ENCODE measurements around the gene WAC. TPM values are rescaled to one million over a fixed set of nuclear protein-coding genes. Genes with fewer than 3 reads are reported as not detected.

The WAC gene
- total RNA-seq, 1 experiment from 2014 or later, result 93.9 TPM

DNA sequence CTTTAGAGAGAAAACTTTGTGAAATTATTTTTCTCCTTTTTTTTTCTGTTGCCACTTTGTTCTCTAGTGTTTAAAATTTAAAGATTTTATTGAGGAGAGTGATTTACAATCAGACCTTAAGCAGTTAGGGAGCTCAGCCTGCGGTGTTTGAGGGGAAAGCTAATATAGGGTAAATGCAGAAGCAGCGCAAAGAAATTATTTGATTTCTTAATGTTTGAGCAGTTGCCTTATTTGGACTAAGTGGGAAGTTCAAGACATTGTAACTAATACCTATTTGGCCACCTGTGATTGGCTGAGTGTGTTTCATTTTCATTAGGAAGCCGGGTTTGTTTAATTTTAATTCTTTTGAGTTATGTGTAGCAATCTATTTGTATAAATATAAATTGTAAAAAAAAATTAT is 25.3 kb downstream of the WAC start:
- Histone ChIP-seq H3K27ac (no peak overlapping the region), H3K4me3 (no peak overlapping the region), H2AFZ (no peak overlapping the region), H3K4me2 (no peak overlapping the region), H3F3A (ENCODE audit: insufficient read depth, low read depth) (no peaks in the 10 kb centered on the region; the same call in 1 of the 2 replicates), H3K79me2 (ENCODE audit: low read depth) (peaks cover 98% of the 10 kb centered on the region), H3K4me1 (replicated peaks; ENCODE audit: insufficient read depth) (no peaks in the 10 kb centered on the region), H3K9me2 (ENCODE audit: insufficient read depth) (no peaks in the 10 kb centered on the region), H4K20me1 (ENCODE audit: insufficient read depth) (peaks cover 91% of the 10 kb centered on the region), H3K27me3 (ENCODE audit: insufficient read depth, low read depth) (no peaks in the 10 kb centered on the region), H3K9me3 (ENCODE audit: insufficient read depth, low read depth) (no peaks in the 10 kb centered on the region), H3K36me3 (ENCODE audit: low read depth) (peaks cover 13% of the 10 kb centered on the region)
- ChIA-PET CTCF (no interaction called here), POLR2A (ENCODE audit: unreplicated experiment) (interaction anchor here (0.6 kb wide), 1 partner anchor 25 kb away, joined by 15 read pairs; the partner anchor contains the start of gene WAC)
- intact Hi-C loops (cut with micrococcal nuclease; ENCODE audit: unreplicated experiment), result no loop called here
- TF ChIP-seq EZH2 (IDR thresholded peaks at IDR 0.05; ENCODE audit: low read depth), result no peak
- no peak for TF ChIP-seq CTCF (conservative IDR thresholded peaks at IDR 0.05)
- no TSS peak for BruUV-seq (replicated peaks)
- DNase-seq, result no peak

DNA sequence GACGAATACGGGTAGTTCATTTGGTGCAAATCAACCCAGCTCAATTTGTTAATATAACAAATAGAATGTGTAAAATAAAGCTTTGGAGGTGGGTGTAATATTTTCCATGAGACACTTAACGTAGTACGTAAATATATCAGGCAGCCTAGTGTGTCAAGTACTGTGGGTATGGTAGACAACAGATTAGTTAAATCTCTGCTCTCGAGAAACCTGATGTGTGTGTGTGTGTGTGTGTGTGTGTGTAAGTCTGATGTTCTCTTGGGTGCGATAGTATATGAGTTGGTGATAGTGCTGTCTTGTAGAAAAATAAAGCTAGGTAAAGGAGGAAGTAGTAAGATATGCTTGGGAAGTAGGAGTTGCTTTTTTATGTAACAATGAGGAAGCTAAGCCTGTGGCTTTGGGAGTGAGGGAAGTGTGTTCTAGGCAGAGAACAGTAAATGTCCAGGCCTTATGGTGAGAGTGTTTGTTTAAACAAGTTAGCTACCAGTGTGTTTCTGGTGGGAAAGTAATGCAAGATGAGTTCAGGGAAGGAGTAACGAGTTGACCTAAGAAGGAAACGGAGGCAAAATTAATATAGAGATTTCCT is 26.1 kb downstream of the WAC start:
- H3K27me3 ChIP-seq (ENCODE audit: insufficient read depth, low read depth), result no peaks in the 10 kb centered on the region
- H3K4me3 ChIP-seq, result no peak overlapping the region
- H4K20me1 ChIP-seq (ENCODE audit: insufficient read depth), result peaks cover 91% of the 10 kb centered on the region
- H3F3A ChIP-seq (ENCODE audit: insufficient read depth, low read depth), result no peaks in the 10 kb centered on the region; the same call in 1 of the 2 replicates
- peaks cover 13% of the 10 kb centered on the region for H3K36me3 ChIP-seq (ENCODE audit: low read depth)
- intact Hi-C loops (cut with micrococcal nuclease; ENCODE audit: unreplicated experiment), result no loop called here
- no peak for DNase-seq
- CTCF ChIA-PET, result no interaction called here
- no TSS peak for BruUV-seq (replicated peaks)
- POLR2A ChIA-PET (ENCODE audit: unreplicated experiment), result interaction anchor here (0.6 kb wide), 1 partner anchor 26 kb away, joined by 15 read pairs; the partner anchor contains the start of gene WAC
- H3K79me2 ChIP-seq (ENCODE audit: low read depth), result peaks cover 97% of the 10 kb centered on the region
- H2AFZ ChIP-seq, result no peak overlapping the region
- no peaks in the 10 kb centered on the region for H3K9me2 ChIP-seq (ENCODE audit: insufficient read depth)
- no peaks in the 10 kb centered on the region for H3K4me1 ChIP-seq (replicated peaks; ENCODE audit: insufficient read depth)
- no peaks in the 10 kb centered on the region for H3K9me3 ChIP-seq (ENCODE audit: insufficient read depth, low read depth)
- no peak overlapping the region for H3K27ac ChIP-seq
- no peak overlapping the region for H3K4me2 ChIP-seq
- TF ChIP-seq EZH2 (IDR thresholded peaks at IDR 0.05; ENCODE audit: low read depth) (no peak), CTCF (conservative IDR thresholded peaks at IDR 0.05) (no peak)

DNA sequence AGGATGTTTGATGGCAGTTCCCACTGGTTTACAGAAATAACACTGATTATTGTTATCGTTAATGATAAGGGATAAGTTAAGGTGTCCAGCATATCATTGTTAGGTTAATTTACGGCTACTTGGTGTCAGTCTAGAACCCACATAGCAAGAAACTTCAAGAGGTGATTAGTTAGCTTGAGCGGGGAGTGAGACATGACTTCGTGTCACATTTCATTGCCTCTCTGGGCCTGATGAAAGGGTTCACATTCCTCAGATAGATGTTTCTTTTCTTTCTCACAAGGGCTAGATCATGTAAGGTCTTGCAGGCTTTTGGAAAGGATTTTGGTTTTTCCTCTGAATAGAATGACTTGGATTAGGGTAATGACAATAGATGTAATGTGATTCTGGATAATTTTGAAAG is 26.7 kb downstream of the WAC start:
- H3K27me3 ChIP-seq (ENCODE audit: insufficient read depth, low read depth), result no peaks in the 10 kb centered on the region
- no peak for TF ChIP-seq CTCF (conservative IDR thresholded peaks at IDR 0.05)
- TF ChIP-seq EZH2 (IDR thresholded peaks at IDR 0.05; ENCODE audit: low read depth), result no peak
- intact Hi-C loops (cut with micrococcal nuclease; ENCODE audit: unreplicated experiment), result no loop called here
- ChIA-PET POLR2A (ENCODE audit: unreplicated experiment) (no interaction called here), CTCF (no interaction called here)
- no TSS peak for BruUV-seq (replicated peaks)
- no peak overlapping the region for H2AFZ ChIP-seq
- no peaks in the 10 kb centered on the region for H3K4me1 ChIP-seq (replicated peaks; ENCODE audit: insufficient read depth)
- H3K36me3 ChIP-seq (ENCODE audit: low read depth), result peaks cover 9% of the 10 kb centered on the region
- H3K9me2 ChIP-seq (ENCODE audit: insufficient read depth), result no peaks in the 10 kb centered on the region
- no peak overlapping the region for H3K27ac ChIP-seq
- no peak overlapping the region for H3K4me2 ChIP-seq
- DNase-seq, result no peak
- H3K4me3 ChIP-seq, result no peak overlapping the region
- peaks cover 97% of the 10 kb centered on the region for H3K79me2 ChIP-seq (ENCODE audit: low read depth)
- no peaks in the 10 kb centered on the region; the same call in 1 of the 2 replicates for H3F3A ChIP-seq (ENCODE audit: insufficient read depth, low read depth)
- H4K20me1 ChIP-seq (ENCODE audit: insufficient read depth), result peaks cover 92% of the 10 kb centered on the region
- H3K9me3 ChIP-seq (ENCODE audit: insufficient read depth, low read depth), result no peaks in the 10 kb centered on the region

Measured in PC-9 (cell line).